Measurements from ENCODE around the gene RPL7A.
"Not testable (repeated sequence)": the region's sequence is repeated elsewhere in the genome, so short reads cannot be mapped to it uniquely, and the experiment has no call there.

RPL7A gene

GRCh38 chr9:133367778-133368177, 19.8 kb downstream of the RPL7A start:
- DNase-seq (ENCODE audit: low read depth in 2 of 2, low spot score in 1 of 2) = no peak

GRCh38 chr9:133368249-133368881, 20.3 kb downstream of the RPL7A start:
- DNase-seq (ENCODE audit: low read depth in 2 of 2, low spot score in 1 of 2) = no peak

GRCh38 chr9:133369422-133369821, 21.4 kb downstream of the RPL7A start:
- DNase-seq (ENCODE audit: low read depth in 2 of 2, low spot score in 1 of 2) = no peak

- DNase-seq (ENCODE audit: low read depth in 2 of 2, low spot score in 1 of 2) = no peak
These were observed 21.9 kb downstream of the RPL7A start for GRCh38 chr9:133369933-133370332.

- no peak for DNase-seq (ENCODE audit: low read depth in 2 of 2, low spot score in 1 of 2)
These were observed 22.7 kb downstream of the RPL7A start for GRCh38 chr9:133370685-133371084.

GRCh38 chr9:133371261-133371711, 23.3 kb downstream of the RPL7A start:
- DNase-seq (ENCODE audit: low read depth in 2 of 2, low spot score in 1 of 2) = peak in 1 of 2 donors; percentile 41

GRCh38 chr9:133372144-133372543, 24.1 kb downstream of the RPL7A start:
- DNase-seq (ENCODE audit: low read depth in 2 of 2, low spot score in 1 of 2) = no peak

- DNase-seq (ENCODE audit: low read depth in 2 of 2, low spot score in 1 of 2) = no peak
These were observed 26.6 kb downstream of the RPL7A start for GRCh38 chr9:133374612-133375115.

- no peak for DNase-seq (ENCODE audit: low read depth in 2 of 2, low spot score in 1 of 2)
These were observed 27.2 kb downstream of the RPL7A start for GRCh38 chr9:133375116-133375723.

GRCh38 chr9:133375724-133376654, 28.0 kb downstream of the RPL7A start, which contains the start of the genes STKLD1 and SURF4:
STKLD1 (plus strand) TSS chr9:133376366; CDS start chr9:133376474, 108 bp downstream.
SURF4 (minus strand) TSS chr9:133376060; CDS start chr9:133375969, 91 bp downstream.
- peak; percentile 82 to 88 for DNase-seq (ENCODE audit: low read depth in 2 of 2, low spot score in 1 of 2)

- not testable (repeated sequence) for DNase-seq (ENCODE audit: low read depth in 2 of 2, low spot score in 1 of 2)
These were observed 29.3 kb downstream of the RPL7A start for GRCh38 chr9:133377280-133377679.

GRCh38 chr9:133377721-133378216, 29.8 kb downstream of the RPL7A start:
- DNase-seq (ENCODE audit: low read depth in 2 of 2, low spot score in 1 of 2) = no peak

- no peak for DNase-seq (ENCODE audit: low read depth in 2 of 2, low spot score in 1 of 2)
These were observed 30.5 kb downstream of the RPL7A start for GRCh38 chr9:133378408-133378962.

GRCh38 chr9:133379153-133380086, 31.4 kb downstream of the RPL7A start:
- no peak for DNase-seq (ENCODE audit: low read depth in 2 of 2, low spot score in 1 of 2)

GRCh38 chr9:133380734-133381133, 32.7 kb downstream of the RPL7A start:
- DNase-seq (ENCODE audit: low read depth in 2 of 2, low spot score in 1 of 2) = no peak

- no peak for DNase-seq (ENCODE audit: low read depth in 2 of 2, low spot score in 1 of 2)
These were observed 34.6 kb downstream of the RPL7A start for GRCh38 chr9:133382507-133383141.

GRCh38 chr9:133383438-133383837, 35.4 kb downstream of the RPL7A start:
- DNase-seq (ENCODE audit: low read depth in 2 of 2, low spot score in 1 of 2) = no peak

GRCh38 chr9:133384736-133385321, 36.8 kb downstream of the RPL7A start:
- DNase-seq (ENCODE audit: low read depth in 2 of 2, low spot score in 1 of 2) = no peak

GRCh38 chr9:133385452-133385851, 37.4 kb downstream of the RPL7A start:
- no peak for DNase-seq (ENCODE audit: low read depth in 2 of 2, low spot score in 1 of 2)

Measured in stimulated activated CD8-positive, alpha-beta memory T cell treated with anti-CD3 and anti-CD28 coated beads, Interleukin-4, amount 100 ng/mL, for 4 hours (primary cell).